Psoas muscle (tissue), 8 donors: ENCODE data around the gene CFAP74. TPM values are rescaled to one million over a fixed set of nuclear protein-coding genes. Genes with fewer than 3 reads are reported as not detected.

ENCODE experiments used
- ATAC-seq, 4 donors: fragments of 200-7000 bp; cut with Tn5 transposase; one replicate each; pipeline ENCODE4 v1.9.1; 2020; ENCODE audit warnings: moderate library complexity in 3 of 4, mild to moderate bottlenecking in 2 of 4
- DNase-seq, 2 donors: peaks; one replicate each; pipeline ENCODE4 v3.0.0-alpha.2; 2020
- H3K27ac ChIP-seq: fragments of 200-600 bp; one replicate; pipeline ENCODE4 v1.8.0; 2022
- H3K27me3 ChIP-seq, 3 donors: fragments of 200-600 bp in 1 of 3; one replicate each; pipeline versions ENCODE4 v1.6.1 to v1.8.0; 2013 to 2022; ENCODE audit warnings: low read length in 2 of 3, mild to moderate bottlenecking in 2 of 3, moderate library complexity in 1 of 3; ENCODE audit not compliant: insufficient read depth in 3 of 3
- H3K36me3 ChIP-seq, 2 donors: fragments of 200-600 bp in 1 of 2; one replicate each; pipeline versions ENCODE4 v1.6.1 to v1.8.0; 2013 to 2022; ENCODE audit warnings: low read depth in 1 of 2, mild to moderate bottlenecking in 1 of 2, moderate library complexity in 1 of 2; ENCODE audit not compliant: insufficient read depth in 1 of 2
- H3K4me1 ChIP-seq: fragments of 200-600 bp; one replicate; pipeline ENCODE4 v1.8.0; 2022
- H3K4me3 ChIP-seq: fragments of 200-600 bp; one replicate; pipeline ENCODE4 v1.8.0; 2022; ENCODE audit warnings: mild to moderate bottlenecking
- H3K9me3 ChIP-seq: fragments of 200-600 bp; one replicate; pipeline ENCODE4 v1.8.0; 2022
- WGBS, 3 donors: extraction: QIAGEN DNeasy Blood & Tissue Kit; methylation state at CpG; one replicate each; pipeline versions ENCODE4 v1.1.6 to v1.1.7; 2013; 5-methylcytosine and 5-hydroxymethylcytosine counted together
- intact Hi-C, 2 donors: fragments of 100-400 bp; cut with DNase I; formaldehyde crosslinking; loops; one replicate each; pipeline versions ENCODE4 v1.11.0 to v1.14.2; 2022
- polyA plus RNA-seq, 3 donors: library from polyadenylated mRNA; stranded (reverse); fragments of 200-250 nt; gene quantifications; one replicate each; pipeline ENCODE4 v1.2.3, GENCODE V29; 2013
- total RNA-seq, 4 donors: library from RNA; stranded (reverse); fragmentation: NEBNext Ultra II Directional in 2 of 4; extraction: Animal tissue kit (Norgen Biotek cat#: 25700) in 2 of 4; gene quantifications; one replicate each; pipeline versions ENCODE4 v1.2.1 to v1.2.4, GENCODE V29; 2021 to 2023
- TF ChIP-seq, protein P1 (sequence below): fragments of 200-600 bp; IDR thresholded peaks from one replicate; pipeline ENCODE4 v1.8.0; 2022; ENCODE audit warnings: antibody characterized with exemption
- donor health status: healthy with polysubstance abuse.
- donor health status: DM: no; HTN: no; CAD: no; lungs with moderate emphysema.
- donor health status: Bipolar disorder and iron deficiency.
- donor health status: healthy.
- donor health status: DM: yes; HTN: yes; CAD: no.
- donor health status: DM: no; HTN: no; CAD: no.
- donor health status: DM: no; HTN: no; CAD: no.
- donor health status: DM: yes; HTN: yes; CAD: no.

The CFAP74 gene
- total and polyA plus RNA-seq, 7 donors, result 0.01 to 0.05 TPM; not detected in 5

DNA sequence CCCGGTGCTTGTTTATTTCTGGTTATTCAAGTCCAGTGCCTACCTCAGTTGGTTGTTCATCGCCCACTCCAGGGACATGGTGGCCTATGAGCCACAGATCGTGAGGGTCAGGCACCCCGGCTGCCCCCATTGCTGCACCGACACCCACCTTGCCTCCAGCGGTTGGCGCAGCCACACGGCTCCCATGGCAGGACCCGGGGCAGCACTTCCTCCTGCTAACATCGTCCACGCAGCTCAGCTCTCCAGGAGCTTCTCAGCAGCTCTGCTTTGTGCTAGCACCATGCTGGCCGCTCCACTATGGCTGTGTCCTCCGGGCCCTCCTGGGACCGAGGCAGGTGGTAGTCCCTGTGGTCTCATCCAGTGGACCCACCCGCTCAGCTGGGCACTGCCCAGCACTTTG is 32.7 kb upstream of the CFAP74 start:
- H3K27ac ChIP-seq, result no peak overlapping the region
- no peaks in the 10 kb centered on the region for H3K4me1 ChIP-seq
- DNase-seq (no peak), ATAC-seq (no peak)
- no peaks in the 10 kb centered on the region for H3K36me3 ChIP-seq
- WGBS, 3 donors, result 81 to 84% (median 83%) methylated on average over 15 of the region's 15 CpGs
- H3K9me3 ChIP-seq, result no peaks in the 10 kb centered on the region
- no peak overlapping the region for H3K4me3 ChIP-seq
- TF ChIP-seq, protein P1, sequence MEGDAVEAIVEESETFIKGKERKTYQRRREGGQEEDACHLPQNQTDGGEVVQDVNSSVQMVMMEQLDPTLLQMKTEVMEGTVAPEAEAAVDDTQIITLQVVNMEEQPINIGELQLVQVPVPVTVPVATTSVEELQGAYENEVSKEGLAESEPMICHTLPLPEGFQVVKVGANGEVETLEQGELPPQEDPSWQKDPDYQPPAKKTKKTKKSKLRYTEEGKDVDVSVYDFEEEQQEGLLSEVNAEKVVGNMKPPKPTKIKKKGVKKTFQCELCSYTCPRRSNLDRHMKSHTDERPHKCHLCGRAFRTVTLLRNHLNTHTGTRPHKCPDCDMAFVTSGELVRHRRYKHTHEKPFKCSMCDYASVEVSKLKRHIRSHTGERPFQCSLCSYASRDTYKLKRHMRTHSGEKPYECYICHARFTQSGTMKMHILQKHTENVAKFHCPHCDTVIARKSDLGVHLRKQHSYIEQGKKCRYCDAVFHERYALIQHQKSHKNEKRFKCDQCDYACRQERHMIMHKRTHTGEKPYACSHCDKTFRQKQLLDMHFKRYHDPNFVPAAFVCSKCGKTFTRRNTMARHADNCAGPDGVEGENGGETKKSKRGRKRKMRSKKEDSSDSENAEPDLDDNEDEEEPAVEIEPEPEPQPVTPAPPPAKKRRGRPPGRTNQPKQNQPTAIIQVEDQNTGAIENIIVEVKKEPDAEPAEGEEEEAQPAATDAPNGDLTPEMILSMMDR, result no peak
- intact Hi-C loops, result no loop called here
- peaks cover 0 to 38% (median 13%) of the 10 kb centered on the region in 3 donors for H3K27me3 ChIP-seq

DNA sequence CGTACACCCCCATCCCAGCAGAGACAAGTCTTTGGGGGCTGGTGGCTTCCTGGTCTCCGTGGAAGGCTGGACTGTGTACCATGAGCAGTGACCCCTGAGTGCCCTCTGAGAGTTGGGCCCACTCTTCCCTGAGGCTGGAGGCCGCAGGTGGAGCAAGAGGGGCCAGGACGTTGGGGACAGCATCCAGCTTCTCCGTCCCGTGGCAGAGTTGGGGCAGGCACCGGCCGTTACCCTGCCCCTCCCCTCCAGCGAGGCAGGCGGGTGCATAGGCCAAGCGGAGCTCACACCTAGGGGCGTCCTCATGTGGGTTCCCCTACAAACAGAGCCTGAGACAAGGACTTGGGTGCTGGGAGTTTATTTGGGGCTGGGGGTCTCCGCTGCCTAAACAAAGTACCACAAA is 29.6 kb upstream of the CFAP74 start:
- Histone ChIP-seq H3K36me3 (no peaks in the 10 kb centered on the region), H3K4me3 (no peak overlapping the region), H3K27me3 (peaks cover 0 to 25% (median 10%) of the 10 kb centered on the region in 3 donors), H3K4me1 (no peaks in the 10 kb centered on the region), H3K9me3 (no peaks in the 10 kb centered on the region), H3K27ac (no peak overlapping the region)
- TF ChIP-seq, protein P1, result no peak
- ATAC-seq (no peak), DNase-seq (no peak)
- WGBS, 3 donors, result 80 to 90% (median 88%) methylated on average over 12 to 13 of the region's 13 CpGs
- intact Hi-C loops, result no loop called here

DNA sequence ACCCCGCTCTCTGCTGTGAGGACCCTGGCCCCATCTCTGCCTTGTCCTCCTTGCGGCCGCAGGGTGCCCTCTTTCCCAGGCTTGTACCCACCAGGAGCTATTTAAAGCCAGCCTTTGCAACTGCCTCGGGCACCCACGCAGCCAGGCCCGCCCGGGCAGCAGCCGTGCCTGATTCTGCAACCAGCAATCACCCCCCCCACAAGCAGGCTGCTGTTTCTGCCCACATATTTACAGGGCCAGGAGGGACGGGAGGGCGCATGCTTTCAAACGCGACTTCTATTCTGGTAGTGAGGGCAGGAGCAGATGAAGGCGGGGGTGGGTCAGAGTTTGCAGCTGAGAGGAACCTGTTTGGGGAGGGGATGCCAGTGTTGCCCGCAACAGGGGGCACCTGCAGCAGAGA is 29.2 kb upstream of the CFAP74 start:
- Histone ChIP-seq H3K27me3 (peaks cover 0 to 25% (median 10%) of the 10 kb centered on the region in 3 donors), H3K9me3 (no peaks in the 10 kb centered on the region), H3K4me1 (no peaks in the 10 kb centered on the region), H3K4me3 (no peak overlapping the region), H3K36me3 (no peaks in the 10 kb centered on the region), H3K27ac (no peak overlapping the region)
- no peak for ATAC-seq
- WGBS, 3 donors, result 76 to 87% (median 81%) methylated on average over 13 to 14 of the region's 14 CpGs
- no peak for DNase-seq
- intact Hi-C loops, result no loop called here
- TF ChIP-seq, protein P1, result no peak

DNA sequence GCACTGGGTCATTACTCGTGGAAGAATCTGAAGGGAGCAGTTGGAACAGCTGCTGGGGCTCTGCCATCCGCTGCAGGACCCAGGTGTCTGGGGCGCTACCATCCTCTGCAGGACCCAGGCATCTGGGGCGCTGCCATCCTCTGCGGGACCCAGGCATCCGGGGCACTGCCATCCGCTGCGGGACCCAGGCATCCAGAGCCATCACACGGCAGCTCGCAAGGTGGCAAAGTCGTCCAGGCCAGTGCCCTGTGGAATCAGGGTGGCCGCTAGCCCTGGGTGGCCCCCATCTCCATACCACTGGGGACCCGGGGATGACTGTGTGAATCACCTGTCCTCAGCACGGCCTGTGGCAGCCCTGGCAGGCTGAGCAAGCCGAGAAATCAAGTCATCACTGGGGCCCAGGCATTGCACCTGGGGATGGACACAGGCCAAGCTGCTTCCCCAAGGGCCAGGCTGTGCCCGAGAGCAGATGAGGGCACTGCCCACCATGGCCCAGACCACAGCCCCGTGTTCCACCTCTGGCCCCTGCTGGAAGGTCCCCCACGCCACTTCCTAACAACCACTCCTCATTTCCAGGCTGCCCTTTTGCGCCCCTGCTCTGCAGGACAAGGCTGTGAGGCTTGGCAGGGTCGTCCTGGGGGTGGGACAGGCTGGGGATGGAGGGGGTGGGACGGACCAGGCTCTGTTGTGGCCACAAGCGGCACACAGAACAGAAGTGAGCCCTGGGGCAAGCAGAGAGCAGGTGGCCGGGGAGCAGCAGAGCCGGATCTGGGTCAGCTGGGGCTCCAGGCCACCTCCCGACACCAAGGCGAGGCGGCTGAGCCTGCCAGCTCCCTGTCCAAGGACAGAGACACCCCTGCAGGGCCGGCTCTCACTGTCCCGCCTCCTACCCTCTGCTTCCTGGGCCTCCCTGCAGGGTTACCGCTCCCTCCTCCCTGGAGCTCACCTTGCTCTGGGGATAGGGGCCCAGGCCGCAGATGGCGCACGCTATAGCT is 28.3 kb upstream of the CFAP74 start:
- Histone ChIP-seq H3K27ac (no peak overlapping the region), H3K4me3 (no peak overlapping the region), H3K36me3 (no peaks in the 10 kb centered on the region), H3K9me3 (no peaks in the 10 kb centered on the region), H3K27me3 (peaks cover 0 to 25% (median 6%) of the 10 kb centered on the region in 3 donors), H3K4me1 (no peaks in the 10 kb centered on the region)
- WGBS, 3 donors, result 73 to 90% (median 84%) methylated on average over 25 to 33 of the region's 33 CpGs
- ATAC-seq, result no peak
- DNase-seq, result no peak
- intact Hi-C loops, result no loop called here
- TF ChIP-seq, protein P1, result no peak
